ENCODE measurements around the gene KDM5A. TPM values are rescaled to one million over a fixed set of nuclear protein-coding genes. Genes with fewer than 3 reads are reported as not detected.

The KDM5A gene
- total and polyA plus RNA-seq, 2 experiments from 2014 or later, result 30.8 to 54.7 TPM

DNA sequence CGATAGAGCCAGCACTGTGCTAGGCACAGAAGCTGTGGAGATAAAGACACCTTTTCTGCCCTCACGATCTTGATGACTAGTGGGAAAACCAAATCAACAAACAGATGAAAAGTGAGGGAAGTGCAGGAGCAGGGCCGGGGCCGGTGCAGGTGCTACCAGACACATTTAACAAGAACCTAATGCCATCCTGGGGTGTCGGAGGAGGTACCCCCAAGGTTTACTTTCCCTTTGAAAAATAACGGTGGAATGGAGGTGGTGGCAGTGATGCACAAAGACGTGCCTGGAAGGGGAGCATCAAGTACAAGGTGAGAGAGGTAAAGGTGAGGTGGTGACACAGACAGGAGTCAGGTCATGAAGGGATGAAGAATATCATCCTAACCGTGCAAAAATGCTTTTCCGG, 148.6 kb downstream of the KDM5A start:
- no peak overlapping the region for H2AFZ ChIP-seq
- no peak overlapping the region for H3K27ac ChIP-seq
- no peaks in the 10 kb centered on the region for H4K20me1 ChIP-seq (ENCODE audit: insufficient read depth, poor library complexity, severe bottlenecking)
- TF ChIP-seq CTCF (IDR thresholded peaks at IDR 0.05; ENCODE audit: poor library complexity), result no peak
- no peak for TF ChIP-seq EZH2 (IDR thresholded peaks at IDR 0.05; ENCODE audit: borderline replicate concordance)
- no peak for TF ChIP-seq EZH2phosphoT487 (IDR thresholded peaks at IDR 0.05; ENCODE audit: low read depth, severe bottlenecking, unreplicated experiment)
- 92% methylated on average over 9 of the region's 9 CpGs for WGBS (ENCODE audit: low lambda C conversion rate, missing lambda C conversion rate)
- H3K4me3 ChIP-seq, result no peak overlapping the region
- H3K36me3 ChIP-seq (replicated peaks; ENCODE audit: insufficient read depth, low read depth), result no peaks in the 10 kb centered on the region
- no peaks in the 10 kb centered on the region for H3K27me3 ChIP-seq
- no peak overlapping the region for H3K4me2 ChIP-seq
- no peaks in the 10 kb centered on the region for H3K9me3 ChIP-seq (ENCODE audit: low read depth)
- H3K79me2 ChIP-seq, result no peaks in the 10 kb centered on the region
- DNase-seq (ENCODE audit: low spot score), result no peak
- H3K9me2 ChIP-seq (replicated peaks; ENCODE audit: insufficient read depth), result no peaks in the 10 kb centered on the region
- no peaks in the 10 kb centered on the region for H3K4me1 ChIP-seq (ENCODE audit: insufficient read depth)

DNA sequence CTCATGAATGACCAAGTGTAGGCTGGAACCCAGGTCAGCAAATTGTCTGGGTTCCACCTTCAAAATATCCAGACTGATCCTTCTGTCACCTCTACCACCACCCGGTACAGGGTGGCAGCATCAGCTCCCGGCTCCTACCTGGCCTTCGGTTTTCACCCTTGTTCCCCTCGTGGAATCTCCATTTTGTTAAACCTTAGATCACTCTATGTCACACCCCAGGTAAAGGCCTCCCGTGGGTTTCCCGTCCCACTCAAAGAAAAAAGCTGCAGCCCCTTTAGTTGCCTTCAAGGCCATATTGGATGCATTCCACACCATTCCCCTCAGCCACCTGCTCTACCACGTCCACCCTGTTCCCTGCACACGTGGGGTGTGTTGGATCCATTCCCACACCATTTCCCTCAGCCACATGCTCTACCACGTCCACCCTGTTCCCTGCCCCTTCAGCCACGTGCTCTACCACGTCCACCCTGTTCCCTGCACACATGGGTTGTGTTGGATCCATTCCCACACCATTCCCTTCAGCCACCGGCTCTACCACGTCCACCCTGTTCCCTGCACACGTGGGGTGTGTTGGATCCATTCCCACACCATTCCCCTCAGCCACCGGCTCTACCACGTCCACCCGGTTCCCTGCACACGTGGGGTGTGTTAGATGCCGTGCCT, 150.3 kb downstream of the KDM5A start:
- H3K4me2 ChIP-seq, result no peak overlapping the region
- no peaks in the 10 kb centered on the region for H3K27me3 ChIP-seq
- H3K9me3 ChIP-seq (ENCODE audit: low read depth), result no peaks in the 10 kb centered on the region
- H3K4me1 ChIP-seq (ENCODE audit: insufficient read depth), result no peaks in the 10 kb centered on the region
- no peaks in the 10 kb centered on the region for H3K9me2 ChIP-seq (replicated peaks; ENCODE audit: insufficient read depth)
- 88% methylated on average over 18 of the region's 19 CpGs for WGBS (ENCODE audit: low lambda C conversion rate, missing lambda C conversion rate)
- H3K27ac ChIP-seq, result no peak overlapping the region
- no peak for TF ChIP-seq CTCF (IDR thresholded peaks at IDR 0.05; ENCODE audit: poor library complexity)
- TF ChIP-seq EZH2 (IDR thresholded peaks at IDR 0.05; ENCODE audit: borderline replicate concordance), result no peak
- TF ChIP-seq EZH2phosphoT487 (IDR thresholded peaks at IDR 0.05; ENCODE audit: low read depth, severe bottlenecking, unreplicated experiment), result no peak
- no peak for DNase-seq (ENCODE audit: low spot score)
- H3K36me3 ChIP-seq (replicated peaks; ENCODE audit: insufficient read depth, low read depth), result no peaks in the 10 kb centered on the region
- no peaks in the 10 kb centered on the region for H4K20me1 ChIP-seq (ENCODE audit: insufficient read depth, poor library complexity, severe bottlenecking)
- H2AFZ ChIP-seq, result no peak overlapping the region
- no peaks in the 10 kb centered on the region for H3K79me2 ChIP-seq
- no peak overlapping the region for H3K4me3 ChIP-seq

- Histone ChIP-seq H3K4me3 (no peak overlapping the region), H3K79me2 (no peaks in the 10 kb centered on the region), H3K9me3 (ENCODE audit: low read depth) (no peaks in the 10 kb centered on the region), H3K4me2 (no peak overlapping the region), H4K20me1 (ENCODE audit: insufficient read depth, poor library complexity, severe bottlenecking) (no peaks in the 10 kb centered on the region), H3K9me2 (replicated peaks; ENCODE audit: insufficient read depth) (no peaks in the 10 kb centered on the region), H3K27ac (no peak overlapping the region), H3K4me1 (ENCODE audit: insufficient read depth) (no peaks in the 10 kb centered on the region), H3K36me3 (replicated peaks; ENCODE audit: insufficient read depth, low read depth) (no peaks in the 10 kb centered on the region), H2AFZ (no peak overlapping the region), H3K27me3 (no peaks in the 10 kb centered on the region)
- no peak for DNase-seq (ENCODE audit: low spot score)
- WGBS (ENCODE audit: low lambda C conversion rate, missing lambda C conversion rate), result 88% methylated on average over 9 of the region's 9 CpGs
- TF ChIP-seq EZH2 (IDR thresholded peaks at IDR 0.05; ENCODE audit: borderline replicate concordance) (no peak), EZH2phosphoT487 (IDR thresholded peaks at IDR 0.05; ENCODE audit: low read depth, severe bottlenecking, unreplicated experiment) (no peak), CTCF (IDR thresholded peaks at IDR 0.05; ENCODE audit: poor library complexity) (no peak)
Measured at GRCh38 chr12:238116-238515, 151.0 kb downstream of the KDM5A start.
